Measurements from ENCODE around the gene GRN. TPM values are rescaled to one million over a fixed set of nuclear protein-coding genes. Genes with fewer than 3 reads are reported as not detected.
A peak's percentile ranks its signal among the peaks of the same experiment; 100 is the strongest.

Gene GRN
- total and polyA plus RNA-seq, 2 of the 8 experiments (the other 6 are each of a cell fraction or from before 2014, with no cell fraction given), result 108 to 387 TPM

- no peak for FAIRE-seq
- peak overlapping the region; percentile 40 to 67 (median 60); a peak in 7 of 8 replicates for H3K4me3 ChIP-seq (ENCODE audit: extremely low read depth in 1 of 4, insufficient read depth in 2 of 4, low read depth in 3 of 4, low read length in 4 of 4)
- peak overlapping the region; percentile 53 for H4K8ac ChIP-seq (ENCODE audit: extremely low read depth, insufficient read depth, low read length)
- no peaks in the 10 kb centered on the region for H3K79me1 ChIP-seq (ENCODE audit: low read depth, low read length)
- H3K27me3 ChIP-seq (replicated peaks in 1 of 4; ENCODE audit: control insufficient read depth in 3 of 4, extremely low read depth in 1 of 4, insufficient read depth in 3 of 4, low read length in 3 of 4), result peaks cover 0 to 19% (median 17%) of the 10 kb centered on the region in 4 experiments; a peak in 6 of 7 replicates
- H3K14ac ChIP-seq (ENCODE audit: insufficient read length), result no peak overlapping the region
- H3K4ac ChIP-seq (replicated peaks; ENCODE audit: insufficient read length, low read depth, low read length), result no peak overlapping the region
- H3K18ac ChIP-seq (ENCODE audit: extremely low read depth, low read length), result no peak overlapping the region; the same call in 1 of the 2 replicates
- CTCF ChIA-PET (ENCODE audit: partially characterized antibody), result interaction anchor here (0.8 to 5.3 kb wide), 8 partner anchors 13 to 168 kb away, joined by 3 to 42 read pairs (median 4); no protein-coding TSS in a partner anchor
- peak overlapping the region; percentile 25; the same call in 1 of the 2 replicates for H2BK15ac ChIP-seq (ENCODE audit: low read length)
- H2BK120ac ChIP-seq (replicated peaks; ENCODE audit: low read depth, low read length), result no peak overlapping the region
- peaks cover under 1 to 11% of the 10 kb centered on the region in 2 experiments for H4K20me1 ChIP-seq (replicated peaks in 1 of 2; ENCODE audit: control insufficient read depth in 1 of 2, insufficient read depth in 2 of 2, low read length in 2 of 2)
- peaks cover 7 to 39% (median 29%) of the 10 kb centered on the region in 4 experiments for H3K4me1 ChIP-seq (replicated peaks in 1 of 4; ENCODE audit: control insufficient read depth in 3 of 4, insufficient read depth in 4 of 4, low read length in 3 of 4)
- H3K9me3 ChIP-seq (ENCODE audit: insufficient read depth in 2 of 2, low read depth in 1 of 2, low read length in 1 of 2), result no peaks in the 10 kb centered on the region
- H3K79me2 ChIP-seq (ENCODE audit: control insufficient read depth in 1 of 2, insufficient read depth in 2 of 2, low read length in 2 of 2), result no peaks in the 10 kb centered on the region
- peak overlapping the region; percentile 16; the same call in 1 of the 2 replicates for H2BK5ac ChIP-seq (ENCODE audit: low read depth, low read length)
- H3K23ac ChIP-seq (ENCODE audit: insufficient read length), result no peak overlapping the region
- DNase-seq (ENCODE audit: low read depth in 1 of 2, low spot score in 2 of 2), result no peak
- H3K9ac ChIP-seq (replicated peaks in 1 of 4; ENCODE audit: extremely low read depth in 1 of 4, low read depth in 3 of 4, low read length in 3 of 4), result no peak overlapping the region
- H2BK20ac ChIP-seq (ENCODE audit: low read length), result no peak overlapping the region
- no peak overlapping the region for H3K56ac ChIP-seq (replicated peaks; ENCODE audit: insufficient read length, low read depth, low read length)
- H2AFZ ChIP-seq (ENCODE audit: low read length), result no peak overlapping the region
- H3K36me3 ChIP-seq (ENCODE audit: control insufficient read depth in 2 of 4, insufficient read depth in 4 of 4, low read length in 3 of 4), result peaks cover 0 to 2% (median 0%) of the 10 kb centered on the region in 4 experiments; a peak in 3 of 8 replicates
- no peak overlapping the region for H4K5ac ChIP-seq (ENCODE audit: insufficient read length, low read depth, low read length)
- peaks cover 14% of the 10 kb centered on the region for H3K23me2 ChIP-seq (ENCODE audit: low read depth, low read length)
- H2AK5ac ChIP-seq (ENCODE audit: low read depth, low read length), result no peak overlapping the region
- H3K4me2 ChIP-seq (ENCODE audit: insufficient read depth in 1 of 2, low read depth in 2 of 2, low read length in 2 of 2), result peak overlapping the region; percentile 97 to 99
- TF ChIP-seq MAX (IDR thresholded peaks at IDR 0.05) (no peak), SIRT6 (IDR thresholded peaks at IDR 0.05; ENCODE audit: low read length) (no peak), NRF1 (IDR thresholded peaks at IDR 0.05; ENCODE audit: low read depth, low read length) (no peak), EP300 (IDR thresholded peaks at IDR 0.05; ENCODE audit: borderline replicate concordance in 1 of 2, low read depth in 2 of 2, low read length in 2 of 2) (no peak), CEBPB (IDR thresholded peaks at IDR 0.05; ENCODE audit: low read depth, low read length) (no peak), ATF2 (IDR thresholded peaks at IDR 0.05; ENCODE audit: low read length) (no peak), SIX5 (IDR thresholded peaks at IDR 0.05; ENCODE audit: low read depth, low read length) (no peak), KDM1A (IDR thresholded peaks at IDR 0.05; ENCODE audit: borderline replicate concordance, low read length) (no peak), SRF (IDR thresholded peaks at IDR 0.05; ENCODE audit: low read depth, low read length) (no peak)
- no peak overlapping the region for H4K91ac ChIP-seq (replicated peaks; ENCODE audit: insufficient read length, low read length)
- no peak overlapping the region for H3K27ac ChIP-seq (ENCODE audit: low read depth, low read length)
- POLR2A ChIA-PET (ENCODE audit: partially characterized antibody), result interaction anchor here (0.7 to 14.6 kb wide), 7 partner anchors 11 to 104 kb away, joined by 3 to 135 read pairs (median 5); partner anchors contain the start of genes SLC25A39 and UBTF
- 0 out of 2 replicates have a peak overlapping the region, but pooled peaks have one; percentile 50 for H2BK12ac ChIP-seq (ENCODE audit: low read depth, low read length)
- WGBS, 2 experiments (ENCODE audit: extremely low coverage in 1 of 2, insufficient coverage in 1 of 2, insufficient read length in 1 of 2, insufficient replicate concordance in 2 of 2, low coverage in 1 of 2, low lambda C conversion rate in 2 of 2, missing lambda C conversion rate in 1 of 2), result 70% methylated on average over 8 of the region's 11 CpGs; no CpG with 5 or more reads in 1 of the 2 experiments
Measured at GRCh38 chr17:44314524-44314868, 30.6 kb upstream of the GRN start.
